ENCODE data around the gene TMEM30B.

- TF ChIP-seq CTCF (IDR thresholded peaks at IDR 0.05) (no peak), POLR2A (IDR thresholded peaks at IDR 0.05) (no peak), POLR2AphosphoS5 (IDR thresholded peaks at IDR 0.05) (no peak)
These were observed 16.4 kb upstream of the TMEM30B start for GRCh38 chr14:61297581-61297980.

Measured in prostate gland (tissue), 2 donors.